Common myeloid progenitor, CD34-positive (primary cell): ENCODE measurements around the gene ASTN1.

Experiments
- CTCF ChIA-PET: fragments of 350-600 bp; sonication (Branson Sonifier 250); formaldehyde crosslinking; loops from one replicate; lab custom pipeline; 2021; ENCODE audit warnings: antibody characterized with exemption; lab: Charles Lee
- POLR2A ChIA-PET: fragments of 350-600 bp; sonication (Branson Sonifier 250); formaldehyde crosslinking; loops from one replicate; lab custom pipeline; 2021; ENCODE audit warnings: antibody characterized with exemption; lab: Charles Lee
- DNase-seq, 3 donors: peaks; one replicate each; pipeline versions ENCODE4 v3.0.0 to v3.0.0-alpha.2; 2013
- H3K27ac ChIP-seq, 2 experiments: 1 replicate in 1 of 2; 2 replicates in 1 of 2; pipeline ENCODE4 v1.7.0; 2013; ENCODE audit warnings: inconsistent platforms in 2 of 2, low read length in 2 of 2, mild to moderate bottlenecking in 2 of 2, low read depth in 1 of 2, moderate library complexity in 1 of 2; ENCODE audit not compliant: severe bottlenecking in 2 of 2, insufficient read depth in 1 of 2, poor library complexity in 1 of 2
- H3K27me3 ChIP-seq, 5 experiments: replicated peaks in 2 of 5; 1 replicate in 3 of 5; 2 replicates in 2 of 5; pipeline versions ENCODE4 v1.6.1 to v1.7.0; 2013; ENCODE audit warnings: low read length in 4 of 5, mild to moderate bottlenecking in 2 of 5, moderate library complexity in 2 of 5, inconsistent platforms in 1 of 5; ENCODE audit not compliant: insufficient read depth in 5 of 5, control insufficient read depth in 4 of 5
- H3K36me3 ChIP-seq, 4 experiments: 1 replicate in 2 of 4; 2 replicates in 2 of 4; pipeline versions ENCODE4 v1.6.1 to v1.7.0; 2013; ENCODE audit warnings: low read length in 3 of 4, control low read depth in 1 of 4, mild to moderate bottlenecking in 1 of 4; ENCODE audit not compliant: control insufficient read depth in 4 of 4, insufficient read depth in 4 of 4
- H3K4me1 ChIP-seq, 4 experiments: 1 replicate in 3 of 4; 2 replicates in 1 of 4; pipeline versions ENCODE4 v1.6.1 to v1.7.1; 2013; ENCODE audit warnings: low read length in 3 of 4, mild to moderate bottlenecking in 3 of 4, control low read depth in 1 of 4, inconsistent platforms in 1 of 4, moderate library complexity in 1 of 4; ENCODE audit not compliant: control insufficient read depth in 4 of 4, insufficient read depth in 4 of 4; ENCODE audit errors: control extremely low read depth in 1 of 4
- H3K4me3 ChIP-seq, 7 experiments: 1 replicate in 4 of 7; 2 replicates in 3 of 7; pipeline versions ENCODE4 v1.5.1 to v1.7.0; 2013; ENCODE audit warnings: mild to moderate bottlenecking in 7 of 7, low read length in 6 of 7, moderate library complexity in 6 of 7, inconsistent platforms in 2 of 7, low read depth in 2 of 7, control low read depth in 1 of 7; ENCODE audit not compliant: insufficient read depth in 4 of 7, control insufficient read depth in 1 of 7; ENCODE audit errors: extremely low read depth in 1 of 7
- H3K9me3 ChIP-seq, 5 experiments: 1 replicate in 4 of 5; 2 replicates in 1 of 5; pipeline versions ENCODE4 v1.6.1 to v1.7.1; 2013; ENCODE audit warnings: low read length in 4 of 5, mild to moderate bottlenecking in 2 of 5, inconsistent platforms in 1 of 5, low read depth in 1 of 5, moderate library complexity in 1 of 5; ENCODE audit not compliant: control insufficient read depth in 4 of 5, insufficient read depth in 2 of 5; ENCODE audit errors: control extremely low read depth in 1 of 5
- whole genome bisulfite sequencing: methylation state at CpG from one replicate; pipeline ENCODE4 v1.1.5; 2013; ENCODE audit not compliant: insufficient coverage; 5-methylcytosine and 5-hydroxymethylcytosine counted together

Gene ASTN1

DNA sequence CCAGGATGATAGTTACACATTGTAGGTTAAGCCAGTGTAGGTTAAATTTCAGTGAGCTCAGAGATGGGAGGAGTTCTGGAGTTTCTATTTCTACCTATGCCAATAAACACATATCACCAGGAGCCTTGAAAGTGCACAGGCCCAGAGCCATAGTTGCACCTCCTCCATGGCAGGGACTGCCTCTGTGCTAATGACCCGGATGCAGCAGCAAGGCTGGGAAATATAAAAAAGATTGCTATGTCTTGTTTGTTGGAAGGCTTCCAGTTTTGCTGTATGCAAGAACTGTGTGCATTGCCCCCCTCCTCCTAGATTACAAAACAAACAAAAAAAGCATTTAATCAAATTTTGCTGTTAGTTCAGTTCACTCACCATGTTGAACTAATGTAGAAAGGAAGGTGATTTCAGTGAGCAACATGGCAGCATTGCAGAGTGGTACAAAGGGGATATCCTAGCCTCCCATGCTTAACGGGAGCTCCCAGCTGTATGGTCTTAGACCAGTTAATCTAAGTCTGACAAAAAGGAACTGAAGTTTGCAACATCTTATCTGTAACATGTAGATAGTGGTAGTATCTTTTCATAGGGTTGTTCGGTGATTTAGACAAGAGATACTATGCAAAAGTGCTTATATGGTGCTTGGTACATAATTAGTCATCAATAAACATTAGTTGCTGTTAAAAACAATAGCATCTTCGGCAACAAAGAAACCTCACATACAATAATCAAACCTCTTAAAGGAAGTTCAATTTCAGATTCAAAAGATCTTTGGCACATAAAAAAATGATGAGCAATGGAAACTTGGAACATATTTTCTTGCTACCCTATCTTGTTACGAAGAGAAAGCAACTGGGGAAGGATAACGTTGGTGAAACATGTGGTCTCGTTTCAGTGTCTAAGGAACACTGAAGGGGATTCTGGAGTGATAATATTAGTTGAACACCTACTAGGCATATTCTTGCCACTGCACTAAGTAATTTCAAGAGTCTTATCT is 309.5 kb downstream of the ASTN1 start:
- 92% methylated on average over 2 of the region's 7 CpGs for WGBS
- DNase-seq: no peak
- CTCF ChIA-PET: no interaction called here
- H3K9me3 ChIP-seq: no peaks in the 10 kb centered on the region
- POLR2A ChIA-PET: no interaction called here
- H3K36me3 ChIP-seq: no peaks in the 10 kb centered on the region
- no peak overlapping the region for H3K4me3 ChIP-seq
- no peak overlapping the region for H3K27ac ChIP-seq
- H3K4me1 ChIP-seq: no peaks in the 10 kb centered on the region
- no peaks in the 10 kb centered on the region for H3K27me3 ChIP-seq

DNA sequence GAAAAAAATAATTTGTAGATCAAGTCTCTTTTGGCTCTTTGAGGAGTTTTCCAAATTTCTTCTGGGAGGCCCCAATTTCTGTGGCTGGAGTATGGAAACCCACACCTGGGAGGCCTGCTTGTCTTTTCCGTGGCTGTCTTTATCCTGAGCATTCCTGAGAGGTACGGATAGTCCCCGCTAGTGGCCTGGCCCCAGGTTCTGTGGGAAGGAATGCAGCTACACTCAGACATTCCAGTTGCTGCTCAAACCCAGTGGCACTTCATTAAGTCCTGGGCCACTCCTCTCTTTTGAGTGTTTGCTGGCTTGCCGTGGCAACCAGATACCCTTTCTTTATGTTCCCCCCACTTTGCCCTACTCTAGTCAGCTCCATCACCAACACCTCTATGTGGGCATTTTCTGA is 310.4 kb downstream of the ASTN1 start:
- ChIA-PET POLR2A (no interaction called here), CTCF (no interaction called here)
- no peak for DNase-seq
- Histone ChIP-seq H3K9me3 (no peaks in the 10 kb centered on the region), H3K4me3 (no peak overlapping the region), H3K27me3 (no peaks in the 10 kb centered on the region), H3K4me1 (no peaks in the 10 kb centered on the region), H3K36me3 (no peaks in the 10 kb centered on the region), H3K27ac (no peak overlapping the region)
- WGBS: 100% methylated on average over 4 of the region's 4 CpGs

DNA sequence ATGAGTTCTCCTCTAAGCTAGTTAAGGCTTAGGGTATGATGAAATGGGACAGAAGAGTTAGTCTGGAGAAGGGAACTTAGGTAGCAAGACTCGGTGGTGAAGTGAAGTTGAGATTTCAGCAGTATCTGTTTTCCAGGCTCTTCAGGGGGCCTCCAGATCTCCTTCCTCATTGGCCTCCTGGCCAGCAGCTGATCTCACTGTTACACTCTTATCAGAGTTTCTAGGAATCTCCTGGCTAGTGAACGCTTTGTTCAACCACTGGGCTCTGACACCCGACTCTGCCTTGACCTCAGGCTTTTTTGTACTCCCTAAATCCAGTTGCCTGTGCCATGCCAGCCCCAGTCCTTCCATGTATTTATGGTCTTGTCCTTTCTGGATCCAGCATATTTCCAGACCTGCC is 311.0 kb downstream of the ASTN1 start:
- no peak overlapping the region for H3K27ac ChIP-seq
- WGBS: 97% methylated on average over 2 of the region's 3 CpGs
- no peak overlapping the region for H3K4me3 ChIP-seq
- no peaks in the 10 kb centered on the region for H3K36me3 ChIP-seq
- ChIA-PET CTCF (no interaction called here), POLR2A (no interaction called here)
- H3K9me3 ChIP-seq: no peaks in the 10 kb centered on the region
- no peaks in the 10 kb centered on the region for H3K4me1 ChIP-seq
- DNase-seq: no peak
- no peaks in the 10 kb centered on the region for H3K27me3 ChIP-seq

GRCh38 chr1:176852124-176852523 is 312.4 kb downstream of the ASTN1 start:
- H3K9me3 ChIP-seq: no peaks in the 10 kb centered on the region
- no peak for DNase-seq
- 94% methylated on average over 2 of the region's 3 CpGs for WGBS
- H3K4me1 ChIP-seq: no peaks in the 10 kb centered on the region
- no peak overlapping the region for H3K27ac ChIP-seq
- H3K36me3 ChIP-seq: no peaks in the 10 kb centered on the region
- ChIA-PET POLR2A (no interaction called here), CTCF (no interaction called here)
- H3K4me3 ChIP-seq: no peak overlapping the region
- no peaks in the 10 kb centered on the region for H3K27me3 ChIP-seq

- no peak for DNase-seq
- no peaks in the 10 kb centered on the region for H3K9me3 ChIP-seq
- POLR2A ChIA-PET: no interaction called here
- no peaks in the 10 kb centered on the region for H3K36me3 ChIP-seq
- H3K4me1 ChIP-seq: no peaks in the 10 kb centered on the region
- no peaks in the 10 kb centered on the region for H3K27me3 ChIP-seq
- 86% methylated on average over 4 of the region's 4 CpGs for WGBS
- H3K27ac ChIP-seq: no peak overlapping the region
- no peak overlapping the region for H3K4me3 ChIP-seq
- CTCF ChIA-PET: no interaction called here
These were observed 313.6 kb downstream of the ASTN1 start for GRCh38 chr1:176850871-176851270.

- H3K27me3 ChIP-seq: no peaks in the 10 kb centered on the region
- no peaks in the 10 kb centered on the region for H3K9me3 ChIP-seq
- POLR2A ChIA-PET: no interaction called here
- H3K4me1 ChIP-seq: no peaks in the 10 kb centered on the region
- no peak for DNase-seq
- H3K36me3 ChIP-seq: no peaks in the 10 kb centered on the region
- no peak overlapping the region for H3K27ac ChIP-seq
- CTCF ChIA-PET: no interaction called here
- 100% methylated on average over 1 of the region's 3 CpGs for WGBS
- no peak overlapping the region for H3K4me3 ChIP-seq
These were observed 315.2 kb downstream of the ASTN1 start for GRCh38 chr1:176849281-176849680.

DNA sequence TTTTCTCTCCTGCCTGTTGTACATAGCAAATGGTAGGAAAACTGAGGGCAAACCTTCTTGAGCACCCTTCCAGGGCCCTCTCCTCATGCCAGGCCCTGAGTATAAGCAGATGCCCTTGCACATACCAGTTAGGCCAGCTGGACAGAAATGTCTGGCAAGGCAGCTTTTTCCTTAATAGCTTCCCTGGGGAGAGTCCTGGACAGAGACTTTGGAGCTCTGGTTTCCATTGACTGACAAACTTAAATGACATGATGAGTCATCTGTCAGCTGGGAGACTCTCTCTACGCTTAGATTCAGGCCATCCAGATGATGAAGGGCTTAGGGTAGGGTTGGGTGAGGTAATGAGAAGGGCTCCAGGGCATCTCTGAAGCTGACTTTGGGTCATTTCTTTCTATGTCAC is 317.5 kb downstream of the ASTN1 start:
- no peak for DNase-seq
- ChIA-PET CTCF (no interaction called here), POLR2A (no interaction called here)
- Histone ChIP-seq H3K27ac (no peak overlapping the region), H3K9me3 (no peaks in the 10 kb centered on the region), H3K4me1 (no peaks in the 10 kb centered on the region), H3K4me3 (no peak overlapping the region), H3K27me3 (no peaks in the 10 kb centered on the region), H3K36me3 (no peaks in the 10 kb centered on the region)
- no CpG with 5 or more reads among the region's 1 CpG for WGBS
